GM19468 (cell line): ENCODE measurements around the gene CXCR2.
"Not testable (repeated sequence)": the region's sequence is repeated elsewhere in the genome, so short reads cannot be mapped to it uniquely, and the experiment has no call there.

ENCODE experiments used
- ATAC-seq: cut with Tn5 transposase; IDR thresholded peaks from one replicate; pipeline ENCODE4 v1.9.1; 2021; ENCODE audit warnings: mild to moderate bottlenecking, moderate library complexity, moderate number of reproducible peaks; ENCODE audit not compliant: unreplicated experiment; ENCODE audit errors: extremely low read depth

The CXCR2 gene

DNA sequence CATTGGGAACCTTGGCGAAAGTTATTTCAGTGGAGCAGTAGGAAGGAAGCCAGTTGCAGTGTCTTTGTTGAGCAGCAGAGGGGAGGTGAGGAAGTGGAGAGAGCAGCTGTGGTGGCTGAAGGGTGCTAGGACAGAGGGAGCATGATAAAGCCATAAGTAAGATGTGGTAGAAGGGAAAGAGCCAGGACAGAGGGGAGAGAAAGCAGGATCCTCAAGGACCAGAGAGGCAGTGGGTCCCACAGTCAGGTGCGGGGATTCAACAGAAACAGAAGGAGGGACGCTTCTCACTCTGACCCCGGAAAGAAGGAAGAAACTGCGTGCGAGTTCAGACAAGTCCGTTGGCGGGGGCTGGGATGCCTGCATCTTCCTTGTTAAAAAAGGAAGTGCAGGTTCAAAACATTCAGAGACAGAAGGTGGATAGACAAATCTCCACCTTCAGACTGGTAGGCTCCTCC is at the start of gene CXCR2:
CXCR2 (plus strand) TSS at position 403 of the 455 bp plus-strand sequence. CDS start 8,774 bp downstream, outside the sequence.
- no peak for ATAC-seq

DNA sequence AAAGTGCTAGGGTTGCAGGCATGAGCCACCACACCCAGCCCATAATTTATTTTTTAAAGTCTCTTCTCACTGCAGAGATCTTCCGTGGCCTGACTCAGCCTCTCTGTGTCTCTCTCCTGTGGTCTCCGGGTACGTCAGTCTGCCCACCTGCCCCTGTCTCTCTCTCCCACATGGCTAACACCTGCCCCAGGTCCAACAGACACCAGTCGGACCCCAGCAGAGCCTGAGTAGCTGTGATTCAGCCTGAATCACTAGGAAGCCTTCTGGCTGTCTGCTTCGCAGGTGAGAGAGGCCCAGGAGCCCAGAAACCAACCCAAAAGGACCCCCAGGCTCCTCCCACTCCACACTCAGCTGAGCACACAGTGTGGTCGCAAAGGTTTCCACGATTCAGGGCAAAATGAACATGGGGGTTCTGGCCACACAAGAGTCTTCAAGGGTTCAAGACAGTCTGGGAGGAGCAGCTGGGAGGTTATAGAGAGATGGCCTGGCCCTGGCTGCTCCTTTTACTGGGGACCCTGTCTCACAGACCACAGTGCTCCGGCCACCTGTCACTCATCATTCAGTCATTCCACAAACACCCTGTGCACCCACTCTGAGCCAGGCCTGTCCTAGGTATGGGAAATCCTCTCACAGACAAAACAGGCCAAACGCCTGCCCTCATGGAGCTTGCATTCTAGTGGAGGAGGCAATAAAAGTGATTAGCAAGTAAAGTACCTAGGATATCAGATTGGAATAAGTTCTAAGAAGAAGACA is 48.2 kb upstream of the CXCR2 start:
- ATAC-seq: no peak

GRCh38 chr2:218079943-218080913 is 45.6 kb upstream of the CXCR2 start:
- no peak for ATAC-seq

DNA sequence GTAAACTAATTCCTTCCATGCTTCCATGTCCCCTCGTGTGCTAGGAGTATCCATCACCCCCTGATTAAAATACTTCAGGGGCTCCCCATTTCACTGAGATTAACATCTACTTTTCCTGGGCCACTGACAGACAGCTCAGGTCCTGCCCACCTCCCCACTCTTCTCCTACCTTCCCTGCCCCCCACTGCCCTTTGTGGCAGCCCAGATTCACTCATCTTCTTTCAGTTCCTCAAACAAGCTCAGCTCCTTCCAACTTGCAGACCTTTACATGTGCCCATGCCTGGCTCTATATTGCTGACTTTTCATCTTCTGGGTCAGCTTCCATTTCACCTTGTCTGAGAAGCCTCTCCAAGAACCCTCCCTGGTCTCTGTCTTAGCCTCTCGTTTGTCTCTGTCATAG is 44.8 kb upstream of the CXCR2 start:
- ATAC-seq: peak; percentile 91

GRCh38 chr2:218081695-218082094 is 44.1 kb upstream of the CXCR2 start:
- no peak for ATAC-seq

DNA sequence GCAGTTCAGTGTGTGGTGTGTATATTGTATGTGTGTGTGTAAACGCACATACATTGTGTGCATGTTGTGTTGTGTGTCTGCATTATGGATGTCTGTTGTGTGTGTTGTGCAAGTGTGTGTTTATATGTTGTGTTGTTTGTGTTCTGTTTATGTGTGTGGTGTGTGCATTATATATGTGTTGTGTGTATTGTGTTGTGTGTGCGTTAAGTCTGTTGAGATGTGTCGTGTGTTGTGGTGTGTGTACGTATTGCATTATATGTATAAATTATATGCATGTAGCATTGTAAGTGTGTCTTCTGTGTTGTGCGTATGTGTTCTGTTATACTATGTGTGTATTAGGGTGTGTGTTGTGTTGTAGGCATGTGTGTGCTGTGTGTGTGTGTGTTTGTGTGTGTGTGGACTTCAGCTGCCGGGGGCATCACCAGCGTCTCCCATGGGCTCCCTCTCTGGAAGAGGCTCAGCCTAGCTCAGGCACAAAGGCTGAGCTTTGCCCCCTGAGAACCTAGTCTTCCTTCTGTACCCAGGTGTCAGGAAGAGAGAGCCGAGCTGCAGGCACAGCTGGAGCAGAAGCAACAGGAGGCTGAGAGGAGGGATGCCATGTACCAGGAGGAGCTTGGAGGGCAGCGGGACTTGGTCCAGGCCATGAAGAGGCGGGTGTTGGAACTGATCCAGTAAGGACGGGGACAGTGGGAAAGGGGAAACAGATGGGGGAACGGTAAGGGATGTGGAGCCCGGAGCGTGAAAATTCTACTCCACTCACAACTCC is 43.1 kb upstream of the CXCR2 start:
- no peak for ATAC-seq

GRCh38 chr2:218083352-218083676 is 42.5 kb upstream of the CXCR2 start:
- ATAC-seq: no peak

DNA sequence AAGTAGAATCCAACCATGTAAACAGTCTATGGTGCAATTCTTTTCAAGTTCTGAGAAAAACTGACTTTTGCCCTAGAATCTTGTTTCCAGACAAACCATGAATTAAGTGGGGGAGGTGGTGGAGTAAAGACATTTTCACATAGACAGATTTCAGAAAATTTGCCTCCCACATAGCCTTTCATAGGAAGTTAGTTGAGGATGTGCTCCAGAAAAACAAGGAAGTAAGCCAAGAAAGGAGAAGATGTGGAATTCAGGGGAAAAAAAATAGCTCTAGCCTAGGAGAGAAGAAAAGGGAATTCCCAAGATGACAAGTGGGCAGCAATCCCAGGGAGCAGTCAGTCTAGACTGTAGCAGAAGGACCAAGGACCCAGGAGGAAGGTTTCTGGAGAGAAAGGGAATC is 39.4 kb upstream of the CXCR2 start:
- no peak for ATAC-seq

DNA sequence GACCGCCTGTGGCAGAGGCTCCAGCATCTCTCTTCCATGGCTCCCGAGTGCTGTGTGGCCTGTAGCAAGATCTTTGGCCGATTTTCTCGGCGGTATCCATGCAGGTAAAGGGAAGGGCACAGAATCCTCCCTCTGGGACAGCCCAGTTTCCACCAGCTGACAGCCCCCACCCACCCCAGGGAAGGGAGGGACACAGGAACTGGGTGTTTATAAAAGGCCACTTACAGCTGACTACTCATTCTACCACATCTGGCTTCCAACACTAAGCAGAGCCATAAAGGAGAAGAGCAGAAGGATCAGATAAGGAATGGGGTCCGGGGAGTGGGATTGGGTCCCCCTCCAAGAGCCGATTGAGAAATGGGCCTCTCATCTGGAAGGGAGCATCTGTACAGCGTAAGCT is 36.6 kb upstream of the CXCR2 start:
- no peak for ATAC-seq

GRCh38 chr2:218091746-218092145 is 34.1 kb upstream of the CXCR2 start:
- ATAC-seq: no peak

- no peak for ATAC-seq
Measured at GRCh38 chr2:218093879-218094278, 31.9 kb upstream of the CXCR2 start.

GRCh38 chr2:218095853-218096252 is 30.0 kb upstream of the CXCR2 start:
- no peak for ATAC-seq

GRCh38 chr2:218097975-218098374 is 27.9 kb upstream of the CXCR2 start:
- ATAC-seq: no peak

DNA sequence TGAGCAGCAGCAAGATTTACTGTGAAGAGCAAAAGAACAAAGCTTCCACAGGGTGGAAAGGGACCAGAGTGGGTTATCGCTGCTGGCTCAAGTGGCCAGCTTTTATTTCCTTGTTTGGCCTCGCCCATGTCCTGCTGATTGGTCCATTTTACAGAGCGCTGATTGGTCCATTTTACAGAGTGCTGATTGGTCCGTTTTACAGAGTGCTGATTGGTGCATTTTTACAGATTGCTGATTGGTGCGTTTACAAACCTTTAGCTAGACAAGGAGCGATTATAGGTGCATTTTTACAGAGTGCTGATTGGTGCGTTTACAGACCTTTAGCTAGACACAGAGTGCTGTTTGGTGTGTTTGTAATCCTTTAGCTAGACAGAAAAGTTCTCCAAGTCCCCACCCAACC is 17.0 kb upstream of the CXCR2 start:
- not testable (repeated sequence) for ATAC-seq

DNA sequence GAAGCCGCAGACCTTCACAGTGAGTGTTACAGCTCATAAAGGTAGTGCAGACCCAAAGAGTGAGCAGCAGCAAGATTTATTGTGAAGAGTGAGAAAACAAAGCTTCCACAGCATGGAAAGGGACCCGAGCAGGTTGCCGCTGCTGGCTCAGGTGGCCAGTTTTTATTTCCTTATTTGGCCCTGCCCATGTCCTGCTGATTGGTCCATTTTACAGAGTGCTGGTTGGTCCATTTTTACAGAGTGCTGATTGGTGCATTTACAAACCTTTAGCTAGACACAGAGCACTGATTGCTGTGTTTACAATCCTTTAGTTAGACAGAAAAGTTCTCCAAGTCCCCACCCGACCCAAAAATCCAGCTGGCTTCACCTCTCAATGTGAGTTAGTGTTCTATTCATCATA is 4.0 kb upstream of the CXCR2 start:
- not testable (repeated sequence) for ATAC-seq

DNA sequence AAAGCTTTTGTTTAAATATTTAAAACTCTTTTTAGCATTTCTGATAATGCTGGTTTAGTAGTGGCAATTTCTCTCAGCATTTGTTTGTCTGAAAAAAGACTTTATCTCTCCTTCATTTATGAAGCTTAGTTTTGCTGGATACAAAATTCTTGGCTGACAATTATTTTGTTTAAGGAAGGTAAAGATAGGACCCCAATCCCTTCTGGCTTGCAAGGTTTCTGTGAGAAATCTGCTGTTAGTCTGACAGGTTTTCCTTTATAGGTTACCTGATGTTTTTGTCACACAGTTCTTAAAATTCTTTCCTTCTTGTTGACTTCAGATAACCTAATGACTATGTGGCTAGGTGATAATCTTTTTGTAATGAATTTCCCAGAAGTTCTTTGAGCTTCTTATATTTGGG is 3.5 kb upstream of the CXCR2 start:
- ATAC-seq: not testable (repeated sequence)

DNA sequence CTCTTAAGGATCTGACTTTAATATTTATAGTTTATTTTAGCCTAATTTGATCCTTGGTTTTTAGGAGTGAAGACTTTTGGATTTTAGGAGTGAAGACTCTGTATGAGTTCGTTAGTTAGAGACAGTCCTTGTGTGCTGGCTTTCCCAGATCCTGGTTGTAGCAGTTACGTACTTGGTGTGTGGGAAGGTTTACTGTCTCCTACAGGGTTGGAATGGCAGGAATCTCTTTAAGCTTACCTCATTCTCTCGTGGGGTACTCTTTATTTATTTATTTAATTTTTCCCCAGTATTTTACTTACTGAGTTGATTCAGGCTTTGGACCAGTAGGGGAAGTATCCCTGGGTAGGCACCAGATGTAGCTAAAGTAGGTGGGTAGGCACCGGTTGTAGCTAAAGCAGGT is 1.8 kb upstream of the CXCR2 start:
- no peak for ATAC-seq

DNA sequence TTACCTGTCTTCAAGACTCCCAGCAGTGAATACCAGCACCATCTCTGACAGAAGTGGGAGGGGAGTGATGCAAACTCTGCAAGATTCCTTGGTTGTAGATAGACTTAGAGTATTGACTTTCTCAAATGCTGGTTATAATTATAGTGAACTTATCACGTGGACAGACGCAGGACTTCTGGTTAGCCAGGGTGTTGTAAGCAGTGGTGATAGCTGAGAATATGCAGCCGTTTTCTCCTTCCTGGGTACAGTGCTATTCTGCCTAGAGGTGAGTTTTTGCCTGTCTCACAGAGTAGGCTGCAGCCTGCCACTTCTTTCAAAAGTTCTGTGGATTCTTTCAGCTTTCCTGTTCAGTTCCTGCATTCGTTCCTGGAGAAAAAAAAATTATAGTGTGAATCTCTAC is 733 bp upstream of the CXCR2 start:
- ATAC-seq: no peak

DNA sequence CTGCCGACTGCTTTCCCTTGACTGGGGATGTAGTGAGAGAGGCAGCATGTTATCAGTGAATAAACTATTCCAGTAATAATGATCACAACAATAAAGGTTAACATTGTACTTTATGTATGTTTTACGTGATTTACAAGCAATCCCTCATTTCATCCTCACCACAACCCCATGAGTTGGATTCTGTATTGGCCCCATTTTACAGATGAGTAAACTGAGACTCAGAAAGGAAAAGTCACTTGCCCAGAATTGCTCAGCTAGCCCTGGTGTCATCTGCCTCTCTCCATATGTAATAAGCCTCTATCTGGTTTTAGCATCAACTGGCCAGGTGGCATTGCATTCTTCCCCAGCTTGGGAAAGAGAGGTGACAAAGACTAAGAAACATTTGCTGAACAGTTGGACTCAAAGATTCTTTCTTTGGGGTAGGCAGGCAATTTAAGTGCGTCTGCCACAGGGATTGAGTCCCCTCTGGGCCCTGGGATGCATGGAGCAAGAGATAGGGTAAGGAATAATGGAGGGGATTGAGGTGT is 2.2 kb downstream of the CXCR2 start:
- ATAC-seq: no peak

DNA sequence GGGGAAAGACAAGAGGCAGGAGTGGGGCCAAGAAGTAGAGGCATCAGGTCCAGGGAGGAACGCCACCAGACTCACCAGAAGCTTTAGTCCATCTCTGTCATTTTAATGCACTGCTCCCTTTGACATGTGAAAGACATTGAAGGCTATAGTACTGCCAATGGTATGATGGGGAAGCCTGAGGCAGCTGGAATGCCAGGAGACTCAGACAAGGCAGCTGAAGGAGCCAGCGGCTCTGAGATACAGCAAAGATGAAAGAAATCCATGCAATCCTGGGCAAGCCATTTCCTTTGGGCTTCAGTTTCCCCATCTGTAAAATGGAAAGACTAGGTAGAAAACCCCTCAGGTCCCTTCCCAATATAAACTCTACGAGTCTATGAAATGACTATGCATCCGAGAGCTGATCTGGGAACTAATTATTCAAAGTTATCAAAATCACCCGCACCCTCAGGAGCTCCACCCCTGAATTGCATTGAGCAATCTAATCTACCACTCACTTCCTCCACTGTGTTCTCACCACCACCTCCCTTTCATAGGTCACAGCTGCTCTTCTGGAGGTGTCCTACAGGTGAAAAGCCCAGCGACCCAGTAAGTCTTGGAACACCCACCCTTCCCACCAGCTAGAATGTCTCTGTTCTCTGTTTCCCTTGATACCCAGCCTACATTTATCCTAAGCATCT is 3.1 kb downstream of the CXCR2 start:
- no peak for ATAC-seq
